ENCODE measurements around the gene GRAMD1B. TPM values are rescaled to one million over a fixed set of nuclear protein-coding genes. Genes with fewer than 3 reads are reported as not detected.
"Not testable (repeated sequence)": the region's sequence is repeated elsewhere in the genome, so short reads cannot be mapped to it uniquely, and the experiment has no call there.

Gene GRAMD1B
- total RNA-seq, 1 donor from 2014 or later, result 155 TPM

GRCh38 chr11:123456448-123456847, 26.4 kb downstream of the GRAMD1B start:
- Mint-ChIP-seq H3K4me3 (peak overlapping the region; percentile 70), H3K4me1 (ENCODE audit: low read depth) (peaks cover 93% of the 10 kb centered on the region), H3K27ac (peak overlapping the region; percentile 89), H3K36me3 (ENCODE audit: low read depth) (peaks cover 41% of the 10 kb centered on the region)
- DNase-seq (ENCODE audit: low spot score); H3K9me3 Mint-ChIP-seq; intact Hi-C loops (cut with micrococcal nuclease); H3K27me3 Mint-ChIP-seq (ENCODE audit: insufficient read depth): not testable (repeated sequence)

- intact Hi-C loops (cut with micrococcal nuclease), result no loop called here
- peak overlapping the region; percentile 65 for H3K4me3 Mint-ChIP-seq
- H3K9me3 Mint-ChIP-seq, result no peaks in the 10 kb centered on the region
- H3K27ac Mint-ChIP-seq, result peak overlapping the region; percentile 89
- no peaks in the 10 kb centered on the region for H3K27me3 Mint-ChIP-seq (ENCODE audit: insufficient read depth)
- DNase-seq (ENCODE audit: low spot score), result no peak
- H3K4me1 Mint-ChIP-seq (ENCODE audit: low read depth), result peaks cover 87% of the 10 kb centered on the region
- peaks cover 46% of the 10 kb centered on the region for H3K36me3 Mint-ChIP-seq (ENCODE audit: low read depth)
These were observed 27.2 kb downstream of the GRAMD1B start for GRCh38 chr11:123457187-123457770.

- intact Hi-C loops (cut with micrococcal nuclease), result no loop called here
These were observed 28.4 kb downstream of the GRAMD1B start for GRCh38 chr11:123458501-123458900.

GRCh38 chr11:123460012-123460700, 30.1 kb downstream of the GRAMD1B start:
- no peak overlapping the region for H3K4me3 Mint-ChIP-seq
- no peaks in the 10 kb centered on the region for H3K27me3 Mint-ChIP-seq (ENCODE audit: insufficient read depth)
- no peaks in the 10 kb centered on the region for H3K9me3 Mint-ChIP-seq
- no peak for DNase-seq (ENCODE audit: low spot score)
- intact Hi-C loops (cut with micrococcal nuclease), result no loop called here
- H3K27ac Mint-ChIP-seq, result no peak overlapping the region
- H3K36me3 Mint-ChIP-seq (ENCODE audit: low read depth), result peaks cover 49% of the 10 kb centered on the region
- H3K4me1 Mint-ChIP-seq (ENCODE audit: low read depth), result peaks cover 74% of the 10 kb centered on the region

More at GRCh38 chr11:123458501-123458900, 28.4 kb downstream of the GRAMD1B start:
- no peak for DNase-seq (ENCODE audit: low spot score)
- Mint-ChIP-seq H3K4me1 (ENCODE audit: low read depth) (peaks cover 77% of the 10 kb centered on the region), H3K27me3 (ENCODE audit: insufficient read depth) (no peaks in the 10 kb centered on the region), H3K4me3 (no peak overlapping the region), H3K36me3 (ENCODE audit: low read depth) (peaks cover 54% of the 10 kb centered on the region), H3K27ac (peak overlapping the region; percentile 52), H3K9me3 (no peaks in the 10 kb centered on the region)

GRCh38 chr11:123461164-123461563, 31.1 kb downstream of the GRAMD1B start:
- Mint-ChIP-seq H3K4me1 (ENCODE audit: low read depth) (peaks cover 72% of the 10 kb centered on the region), H3K27ac (no peak overlapping the region), H3K9me3 (no peaks in the 10 kb centered on the region), H3K36me3 (ENCODE audit: low read depth) (peaks cover 51% of the 10 kb centered on the region), H3K4me3 (no peak overlapping the region), H3K27me3 (ENCODE audit: insufficient read depth) (no peaks in the 10 kb centered on the region)
- intact Hi-C loops (cut with micrococcal nuclease), result no loop called here
- no peak for DNase-seq (ENCODE audit: low spot score)

- H3K9me3 Mint-ChIP-seq; DNase-seq (ENCODE audit: low spot score); intact Hi-C loops (cut with micrococcal nuclease); H3K27me3 Mint-ChIP-seq (ENCODE audit: insufficient read depth); H3K4me3 Mint-ChIP-seq: not testable (repeated sequence)
- peaks cover 49% of the 10 kb centered on the region for H3K36me3 Mint-ChIP-seq (ENCODE audit: low read depth)
- H3K4me1 Mint-ChIP-seq (ENCODE audit: low read depth), result peaks cover 68% of the 10 kb centered on the region
- H3K27ac Mint-ChIP-seq, result peak overlapping the region; percentile 71
These were observed 35.6 kb downstream of the GRAMD1B start for GRCh38 chr11:123465667-123466066.

GRCh38 chr11:123466172-123466571, 36.1 kb downstream of the GRAMD1B start:
- H3K9me3 Mint-ChIP-seq; H3K4me3 Mint-ChIP-seq; H3K27me3 Mint-ChIP-seq (ENCODE audit: insufficient read depth); intact Hi-C loops (cut with micrococcal nuclease); DNase-seq (ENCODE audit: low spot score): not testable (repeated sequence)
- Mint-ChIP-seq H3K4me1 (ENCODE audit: low read depth) (peaks cover 71% of the 10 kb centered on the region), H3K36me3 (ENCODE audit: low read depth) (peaks cover 50% of the 10 kb centered on the region), H3K27ac (peak overlapping the region; percentile 76)

GRCh38 chr11:123469089-123469488, 39.0 kb downstream of the GRAMD1B start:
- Mint-ChIP-seq H3K27ac (peak overlapping the region; percentile 24), H3K27me3 (ENCODE audit: insufficient read depth) (no peaks in the 10 kb centered on the region), H3K36me3 (ENCODE audit: low read depth) (peaks cover 40% of the 10 kb centered on the region), H3K9me3 (no peaks in the 10 kb centered on the region), H3K4me3 (no peak overlapping the region), H3K4me1 (ENCODE audit: low read depth) (peaks cover 77% of the 10 kb centered on the region)
- intact Hi-C loops (cut with micrococcal nuclease), result no loop called here
- DNase-seq (ENCODE audit: low spot score), result no peak

GRCh38 chr11:123469586-123469985, 39.5 kb downstream of the GRAMD1B start:
- Mint-ChIP-seq H3K4me3 (no peak overlapping the region), H3K36me3 (ENCODE audit: low read depth) (peaks cover 39% of the 10 kb centered on the region), H3K27me3 (ENCODE audit: insufficient read depth) (no peaks in the 10 kb centered on the region), H3K27ac (peak overlapping the region; percentile 52), H3K9me3 (no peaks in the 10 kb centered on the region), H3K4me1 (ENCODE audit: low read depth) (peaks cover 80% of the 10 kb centered on the region)
- DNase-seq (ENCODE audit: low spot score), result no peak
- intact Hi-C loops (cut with micrococcal nuclease), result no loop called here

- H3K27ac Mint-ChIP-seq, result no peak overlapping the region
- peaks cover 79% of the 10 kb centered on the region for H3K4me1 Mint-ChIP-seq (ENCODE audit: low read depth)
- intact Hi-C loops (cut with micrococcal nuclease), result no loop called here
These were observed 40.8 kb downstream of the GRAMD1B start for GRCh38 chr11:123470842-123471241.

GRCh38 chr11:123472236-123472935, 42.3 kb downstream of the GRAMD1B start:
- Mint-ChIP-seq H3K9me3 (no peaks in the 10 kb centered on the region), H3K27ac (no peak overlapping the region), H3K4me3 (no peak overlapping the region), H3K27me3 (ENCODE audit: insufficient read depth) (no peaks in the 10 kb centered on the region), H3K36me3 (ENCODE audit: low read depth) (peaks cover 29% of the 10 kb centered on the region), H3K4me1 (ENCODE audit: low read depth) (peaks cover 75% of the 10 kb centered on the region)
- DNase-seq (ENCODE audit: low spot score), result no peak
- intact Hi-C loops (cut with micrococcal nuclease), result no loop called here

More at GRCh38 chr11:123470842-123471241, 40.8 kb downstream of the GRAMD1B start:
- DNase-seq (ENCODE audit: low spot score), result no peak
- Mint-ChIP-seq H3K36me3 (ENCODE audit: low read depth) (peaks cover 36% of the 10 kb centered on the region), H3K27me3 (ENCODE audit: insufficient read depth) (no peaks in the 10 kb centered on the region), H3K4me3 (no peak overlapping the region), H3K9me3 (no peaks in the 10 kb centered on the region)

- peaks cover 27% of the 10 kb centered on the region for H3K36me3 Mint-ChIP-seq (ENCODE audit: low read depth)
- intact Hi-C loops (cut with micrococcal nuclease), result no loop called here
- peak overlapping the region; percentile 61 for H3K27ac Mint-ChIP-seq
- H3K27me3 Mint-ChIP-seq (ENCODE audit: insufficient read depth), result no peaks in the 10 kb centered on the region
- H3K4me1 Mint-ChIP-seq (ENCODE audit: low read depth), result peaks cover 77% of the 10 kb centered on the region
- no peak overlapping the region for H3K4me3 Mint-ChIP-seq
- DNase-seq (ENCODE audit: low spot score), result no peak
- no peaks in the 10 kb centered on the region for H3K9me3 Mint-ChIP-seq
These were observed 44.0 kb downstream of the GRAMD1B start for GRCh38 chr11:123473941-123474677.

All from activated T-helper 1 cell treated with anti-CD3 and anti-CD28 coated beads, Interleukin-12 subunit alpha, Interleukin-12 subunit beta, Interleukin-2, Interleukin-4 antibody, amounts not matched to agents 30 ng/mL and 10 ng/mL and 1 ng/mL, durations not matched to agents 14 hours and 24 hours and 36 hours (primary cell).